GM23338 (cell line): ENCODE measurements around the gene NLN. TPM values are rescaled to one million over a fixed set of nuclear protein-coding genes. Genes with fewer than 3 reads are reported as not detected.
"Not testable (repeated sequence)": the region's sequence is repeated elsewhere in the genome, so short reads cannot be mapped to it uniquely, and the experiment has no call there.

ENCODE experiments used
- ATAC-seq: fragments of 200-7000 bp; cut with Tn5 transposase; 3 replicates; pipeline ENCODE4 v1.9.1; 2020
- DNase-seq: peaks from one replicate; pipeline ENCODE4 v3.0.0-alpha.2; 2015; ENCODE audit warnings: low spot score
- H2AFZ ChIP-seq: fragments of 200-600 bp; sonication (generic); 2 replicates; pipeline ENCODE4 v1.8.0; 2016; ENCODE audit warnings: antibody characterized with exemption, mild to moderate bottlenecking, moderate library complexity
- H3F3A ChIP-seq: fragments of 200-600 bp; sonication (generic); replicated peaks from 2 replicates; pipeline ENCODE4 v1.8.0; 2017; ENCODE audit warnings: antibody characterized with exemption, mixed run types, low read depth
- H3K27ac ChIP-seq: fragments of 200-600 bp; sonication (generic); 2 replicates; pipeline ENCODE4 v1.6.1; 2016; ENCODE audit warnings: low read depth
- H3K27me3 ChIP-seq: fragments of 200-600 bp; sonication (generic); 2 replicates; pipeline ENCODE4 v1.8.0; 2016; ENCODE audit warnings: mild to moderate bottlenecking, mixed run types, moderate library complexity; ENCODE audit not compliant: insufficient read depth
- H3K36me3 ChIP-seq: fragments of 200-600 bp; sonication (generic); 2 replicates; pipeline ENCODE4 v1.8.0; 2016; ENCODE audit warnings: mild to moderate bottlenecking; ENCODE audit not compliant: insufficient read depth
- H3K4me1 ChIP-seq: fragments of 200-600 bp; sonication (generic); 2 replicates; pipeline ENCODE4 v1.8.0; 2016; ENCODE audit warnings: mild to moderate bottlenecking, moderate library complexity; ENCODE audit not compliant: insufficient read depth
- H3K4me2 ChIP-seq: fragments of 200-600 bp; sonication (generic); 2 replicates; pipeline ENCODE4 v1.7.1; 2017; ENCODE audit warnings: mixed run types
- H3K4me3 ChIP-seq: fragments of 200-600 bp; sonication (generic); 2 replicates; pipeline ENCODE4 v1.6.1; 2016; ENCODE audit warnings: mixed run types
- H3K79me2 ChIP-seq: fragments of 200-600 bp; sonication (generic); replicated peaks from 2 replicates; pipeline ENCODE4 v1.8.0; 2017; ENCODE audit warnings: mild to moderate bottlenecking; ENCODE audit not compliant: insufficient read depth
- H3K9me2 ChIP-seq: fragments of 200-600 bp; sonication (generic); 2 replicates; pipeline ENCODE4 v1.8.0; 2017; ENCODE audit not compliant: insufficient read depth
- H4K20me1 ChIP-seq: fragments of 200-600 bp; sonication (generic); replicated peaks from 2 replicates; pipeline ENCODE4 v1.8.0; 2017; ENCODE audit warnings: mild to moderate bottlenecking; ENCODE audit not compliant: insufficient read depth
- H3K27ac Mint-ChIP-seq: 2 replicates; pipeline ENCODE4 v1.8.0; 2020; ENCODE audit warnings: inconsistent platforms, mild to moderate bottlenecking, moderate library complexity, mixed read lengths
- H3K27me3 Mint-ChIP-seq: 3 replicates; pipeline ENCODE4 v1.8.0; 2022; ENCODE audit warnings: low read depth, mild to moderate bottlenecking, moderate library complexity, mixed read lengths, inconsistent platforms; ENCODE audit not compliant: insufficient read depth, poor library complexity
- H3K36me3 Mint-ChIP-seq: 3 replicates; pipeline ENCODE4 v1.8.0; 2021; ENCODE audit warnings: low read depth, mild to moderate bottlenecking, inconsistent platforms, moderate library complexity, mixed read lengths
- H3K4me1 Mint-ChIP-seq: 3 replicates; pipeline ENCODE4 v1.8.0; 2020; ENCODE audit warnings: mild to moderate bottlenecking, inconsistent platforms, mixed read lengths
- H3K4me3 Mint-ChIP-seq: 3 replicates; pipeline ENCODE4 v1.8.0; 2021; ENCODE audit warnings: moderate library complexity, mild to moderate bottlenecking, inconsistent platforms, mixed read lengths
- H3K9me3 Mint-ChIP-seq: 3 replicates; pipeline ENCODE4 v1.8.0; 2020; ENCODE audit warnings: moderate library complexity, mild to moderate bottlenecking, inconsistent platforms, mixed read lengths
- CREB1 ChIP-seq: fragments of 250-450 bp; sonication (Bioruptor Pico); IDR thresholded peaks from 2 replicates; pipeline ENCODE4 v1.5.0; 2020; ENCODE audit warnings: low read depth, mild to moderate bottlenecking, moderate library complexity
- EZH2phosphoT487 ChIP-seq: fragments of 200-600 bp; sonication (generic); IDR thresholded peaks from one replicate; pipeline ENCODE4 v1.8.1; 2018; ENCODE audit warnings: antibody characterized with exemption; ENCODE audit not compliant: unreplicated experiment
- NANOG ChIP-seq: IDR thresholded peaks from 2 replicates; pipeline ENCODE4 v1.6.1; 2016; ENCODE audit warnings: antibody characterized with exemption, borderline replicate concordance
- POLR2AphosphoS5 ChIP-seq: IDR thresholded peaks from 2 replicates; pipeline ENCODE4 v1.6.1; 2016; ENCODE audit warnings: antibody characterized with exemption, low read depth
- STAT1 ChIP-seq: IDR thresholded peaks from one replicate; pipeline ENCODE4 v1.6.1; 2016; ENCODE audit warnings: antibody characterized with exemption; ENCODE audit not compliant: unreplicated experiment
- ZNF331 ChIP-seq: fragments of 250-450 bp; sonication (Bioruptor Pico); IDR thresholded peaks from 2 replicates; pipeline ENCODE4 v1.5.0; 2020; ENCODE audit warnings: low read depth, mild to moderate bottlenecking, moderate library complexity
- polyA plus RNA-seq: library from polyadenylated mRNA; unstranded; fragments of >200 nt; fragmentation: Nextera tagmentation; extraction: Ambion mirVana; gene quantifications from 2 replicates; pipeline ENCODE4 v1.2.1, GENCODE V29; 2016
- total RNA-seq: library from RNA; depleted of rRNA; stranded (reverse); fragments of >200 nt; shearing (Covaris generic); gene quantifications from 2 replicates; pipeline ENCODE4 v1.2.3, GENCODE V29; 2014
- TF ChIP-seq, protein P1 (sequence below): fragments of 250-450 bp; sonication (Bioruptor Pico); IDR thresholded peaks from 2 replicates; pipeline ENCODE4 v1.5.0; 2020; ENCODE audit warnings: mild to moderate bottlenecking, moderate library complexity

NLN gene
- total and polyA plus RNA-seq, 2 experiments from 2014 or later, result 56.4 to 168 TPM

DNA sequence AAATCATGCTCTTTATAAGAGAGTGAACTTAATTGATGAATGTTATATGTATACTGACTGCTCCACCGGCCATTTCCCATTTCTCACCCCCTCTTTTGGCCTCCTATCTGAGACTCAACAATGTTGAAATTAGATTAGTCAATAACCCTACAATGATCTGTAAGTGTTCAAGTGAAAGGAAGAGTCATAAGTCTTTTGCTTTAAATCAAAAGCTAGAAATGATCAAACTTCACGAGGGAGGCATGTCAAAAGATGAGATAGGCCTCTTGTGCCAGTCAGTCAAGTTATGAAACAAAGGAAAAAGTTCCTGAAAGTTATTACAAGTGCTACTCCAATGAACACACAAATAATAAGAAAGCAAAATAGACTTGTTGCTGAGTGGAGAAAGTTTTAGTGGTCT is 83.1 kb downstream of the NLN start (continued):
- TF ChIP-seq STAT1 (no peak), EZH2phosphoT487 (no peak), POLR2AphosphoS5 (no peak), NANOG (no peak), ZNF331 (CRISPR knock-in tag) (no peak)

DNA sequence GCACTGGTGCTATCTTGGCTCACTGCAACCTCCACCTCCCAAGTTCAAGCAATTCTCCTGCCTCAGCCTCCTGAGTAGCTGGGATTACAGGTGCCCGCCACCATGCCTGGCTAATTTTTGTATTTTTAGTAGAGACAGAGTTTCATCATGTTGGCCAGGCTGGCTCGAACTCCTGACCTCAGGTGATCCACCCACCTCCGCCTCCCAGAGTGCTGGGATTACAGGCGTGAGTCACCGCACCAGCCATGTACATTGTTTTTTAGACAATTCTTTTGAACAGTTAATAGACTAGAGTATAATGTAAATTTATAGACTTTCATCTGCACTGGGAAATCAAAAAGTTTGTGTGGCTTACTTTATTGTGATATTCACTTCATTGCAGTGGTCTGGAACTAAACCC is 85.5 kb downstream of the NLN start:
- not testable (repeated sequence) for H3K4me3 Mint-ChIP-seq, ATAC-seq

DNA sequence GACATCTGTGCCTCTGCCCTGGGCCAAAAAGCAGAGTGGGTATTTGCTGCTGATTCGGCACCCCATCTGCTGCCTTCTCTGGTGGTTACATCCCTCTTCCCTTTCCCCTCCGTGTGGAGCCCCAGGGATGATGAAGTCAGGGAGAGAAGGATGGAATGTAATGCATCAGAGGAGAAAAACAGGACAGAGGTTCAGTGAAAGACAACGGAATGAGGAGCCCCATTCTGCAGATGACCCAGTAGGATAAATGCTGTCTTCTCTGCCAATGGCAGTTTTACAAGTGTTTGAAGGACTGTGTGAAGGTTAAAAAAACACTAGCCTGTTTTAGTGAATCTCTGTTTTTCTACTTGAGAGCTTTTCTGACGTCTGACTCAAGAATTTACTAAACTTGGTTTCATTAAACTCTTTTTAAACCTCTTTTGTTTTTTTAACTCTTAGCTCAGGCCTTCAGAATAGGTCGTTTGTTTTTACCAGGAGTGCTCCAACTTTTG is 86.3 kb downstream of the NLN start:
- Histone ChIP-seq H4K20me1 (0 out of 2 replicates have a peak, but pooled peaks cover 14% of the 10 kb centered on the region), H3K4me1 (no peaks in the 10 kb centered on the region), H3K79me2 (0 out of 2 replicates have a peak, but pooled peaks cover 5% of the 10 kb centered on the region), H3K27ac (no peak overlapping the region), H3K4me2 (no peak overlapping the region), H3K27me3 (no peaks in the 10 kb centered on the region), H3F3A (no peaks in the 10 kb centered on the region), H3K36me3 (peaks cover 53% of the 10 kb centered on the region; the same call in 1 of the 2 replicates), H3K4me3 (no peak overlapping the region), H3K9me2 (no peaks in the 10 kb centered on the region), H2AFZ (no peak overlapping the region)
- Mint-ChIP-seq H3K4me1 (no peaks in the 10 kb centered on the region), H3K4me3 (no peak overlapping the region), H3K27ac (0 out of 2 replicates have a peak overlapping the region, but pooled peaks have one; percentile 23), H3K27me3 (peaks cover 1% of the 10 kb centered on the region), H3K36me3 (peaks cover 83% of the 10 kb centered on the region), H3K9me3 (no peaks in the 10 kb centered on the region)
- DNase-seq (no peak), ATAC-seq (no peak)
- TF ChIP-seq, protein P1, sequence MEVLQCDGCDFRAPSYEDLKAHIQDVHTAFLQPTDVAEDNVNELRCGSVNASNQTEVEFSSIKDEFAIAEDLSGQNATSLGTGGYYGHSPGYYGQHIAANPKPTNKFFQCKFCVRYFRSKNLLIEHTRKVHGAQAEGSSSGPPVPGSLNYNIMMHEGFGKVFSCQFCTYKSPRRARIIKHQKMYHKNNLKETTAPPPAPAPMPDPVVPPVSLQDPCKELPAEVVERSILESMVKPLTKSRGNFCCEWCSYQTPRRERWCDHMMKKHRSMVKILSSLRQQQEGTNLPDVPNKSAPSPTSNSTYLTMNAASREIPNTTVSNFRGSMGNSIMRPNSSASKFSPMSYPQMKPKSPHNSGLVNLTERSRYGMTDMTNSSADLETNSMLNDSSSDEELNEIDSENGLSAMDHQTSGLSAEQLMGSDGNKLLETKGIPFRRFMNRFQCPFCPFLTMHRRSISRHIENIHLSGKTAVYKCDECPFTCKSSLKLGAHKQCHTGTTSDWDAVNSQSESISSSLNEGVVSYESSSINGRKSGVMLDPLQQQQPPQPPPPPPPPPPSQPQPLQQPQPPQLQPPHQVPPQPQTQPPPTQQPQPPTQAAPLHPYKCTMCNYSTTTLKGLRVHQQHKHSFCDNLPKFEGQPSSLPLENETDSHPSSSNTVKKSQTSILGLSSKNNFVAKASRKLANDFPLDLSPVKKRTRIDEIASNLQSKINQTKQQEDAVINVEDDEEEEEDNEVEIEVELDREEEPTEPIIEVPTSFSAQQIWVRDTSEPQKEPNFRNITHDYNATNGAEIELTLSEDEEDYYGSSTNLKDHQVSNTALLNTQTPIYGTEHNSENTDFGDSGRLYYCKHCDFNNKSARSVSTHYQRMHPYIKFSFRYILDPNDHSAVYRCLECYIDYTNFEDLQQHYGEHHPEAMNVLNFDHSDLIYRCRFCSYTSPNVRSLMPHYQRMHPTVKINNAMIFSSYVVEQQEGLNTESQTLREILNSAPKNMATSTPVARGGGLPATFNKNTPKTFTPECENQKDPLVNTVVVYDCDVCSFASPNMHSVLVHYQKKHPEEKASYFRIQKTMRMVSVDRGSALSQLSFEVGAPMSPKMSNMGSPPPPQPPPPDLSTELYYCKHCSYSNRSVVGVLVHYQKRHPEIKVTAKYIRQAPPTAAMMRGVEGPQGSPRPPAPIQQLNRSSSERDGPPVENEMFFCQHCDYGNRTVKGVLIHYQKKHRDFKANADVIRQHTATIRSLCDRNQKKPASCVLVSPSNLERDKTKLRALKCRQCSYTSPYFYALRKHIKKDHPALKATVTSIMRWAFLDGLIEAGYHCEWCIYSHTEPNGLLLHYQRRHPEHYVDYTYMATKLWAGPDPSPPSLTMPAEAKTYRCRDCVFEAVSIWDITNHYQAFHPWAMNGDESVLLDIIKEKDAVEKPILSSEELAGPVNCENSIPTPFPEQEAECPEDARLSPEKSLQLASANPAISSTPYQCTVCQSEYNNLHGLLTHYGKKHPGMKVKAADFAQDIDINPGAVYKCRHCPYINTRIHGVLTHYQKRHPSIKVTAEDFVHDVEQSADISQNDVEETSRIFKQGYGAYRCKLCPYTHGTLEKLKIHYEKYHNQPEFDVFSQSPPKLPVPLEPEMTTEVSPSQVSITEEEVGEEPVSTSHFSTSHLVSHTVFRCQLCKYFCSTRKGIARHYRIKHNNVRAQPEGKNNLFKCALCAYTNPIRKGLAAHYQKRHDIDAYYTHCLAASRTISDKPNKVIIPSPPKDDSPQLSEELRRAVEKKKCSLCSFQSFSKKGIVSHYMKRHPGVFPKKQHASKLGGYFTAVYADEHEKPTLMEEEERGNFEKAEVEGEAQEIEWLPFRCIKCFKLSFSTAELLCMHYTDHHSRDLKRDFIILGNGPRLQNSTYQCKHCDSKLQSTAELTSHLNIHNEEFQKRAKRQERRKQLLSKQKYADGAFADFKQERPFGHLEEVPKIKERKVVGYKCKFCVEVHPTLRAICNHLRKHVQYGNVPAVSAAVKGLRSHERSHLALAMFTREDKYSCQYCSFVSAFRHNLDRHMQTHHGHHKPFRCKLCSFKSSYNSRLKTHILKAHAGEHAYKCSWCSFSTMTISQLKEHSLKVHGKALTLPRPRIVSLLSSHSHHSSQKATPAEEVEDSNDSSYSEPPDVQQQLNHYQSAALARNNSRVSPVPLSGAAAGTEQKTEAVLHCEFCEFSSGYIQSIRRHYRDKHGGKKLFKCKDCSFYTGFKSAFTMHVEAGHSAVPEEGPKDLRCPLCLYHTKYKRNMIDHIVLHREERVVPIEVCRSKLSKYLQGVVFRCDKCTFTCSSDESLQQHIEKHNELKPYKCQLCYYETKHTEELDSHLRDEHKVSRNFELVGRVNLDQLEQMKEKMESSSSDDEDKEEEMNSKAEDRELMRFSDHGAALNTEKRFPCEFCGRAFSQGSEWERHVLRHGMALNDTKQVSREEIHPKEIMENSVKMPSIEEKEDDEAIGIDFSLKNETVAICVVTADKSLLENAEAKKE, result no peak
- TF ChIP-seq CREB1 (CRISPR knock-in tag) (no peak), STAT1 (no peak)

More for the DNA sequence above, 85.5 kb downstream of the NLN start:
- H3K4me3 ChIP-seq, H3K4me1 ChIP-seq, H3K27me3 ChIP-seq, H3F3A ChIP-seq, H3K27ac ChIP-seq, DNase-seq, H3K9me2 ChIP-seq, H3K4me1 Mint-ChIP-seq, H3K27me3 Mint-ChIP-seq, H2AFZ ChIP-seq, H3K79me2 ChIP-seq, H3K4me2 ChIP-seq, H3K9me3 Mint-ChIP-seq, H3K27ac Mint-ChIP-seq: not testable (repeated sequence)
- peaks cover 83% of the 10 kb centered on the region for H3K36me3 Mint-ChIP-seq
- Histone ChIP-seq H4K20me1 (0 out of 2 replicates have a peak, but pooled peaks cover 14% of the 10 kb centered on the region), H3K36me3 (peaks cover 48% of the 10 kb centered on the region)
